ENCODE measurements around the gene CREBBP. TPM values are rescaled to one million over a fixed set of nuclear protein-coding genes. Genes with fewer than 3 reads are reported as not detected.

The CREBBP gene
- total and polyA plus RNA-seq, 10 donors: 5.8 to 153 (median 99.9) TPM

GRCh38 chr16:3792472-3793012, 88.0 kb downstream of the CREBBP start:
- Histone ChIP-seq H3K9me3 (no peaks in the 10 kb centered on the region), H3K27ac (no peak overlapping the region), H3K36me3 (peaks cover 3 to 59% (median 35%) of the 10 kb centered on the region in 6 donors), H3K27me3 (replicated peaks in 1 of 7) (no peaks in the 10 kb centered on the region), H3K4me1 (peaks cover 14 to 97% (median 56%) of the 10 kb centered on the region in 6 donors), H3K4me3 (no peak overlapping the region)
- WGBS, 5 donors: 81 to 91% (median 89%) methylated on average over 12 of the region's 12 CpGs
- intact Hi-C loops (cut with DNase I; ENCODE audit: low total_unique reads): no loop called here
- TF ChIP-seq POLR2A (IDR thresholded peaks at IDR 0.05) (no peak), CTCF (IDR thresholded peaks at IDR 0.05 in 8 of 11, conservative IDR thresholded peaks at IDR 0.05 in 3 of 11) (no peak), POLR2AphosphoS5 (IDR thresholded peaks at IDR 0.05) (peak in 1 of 3 donors; percentile 13)
- DNase-seq: no peak

GRCh38 chr16:3791701-3792100, 88.8 kb downstream of the CREBBP start:
- H3K4me3 ChIP-seq: no peak overlapping the region
- 94 to 98% (median 97%) methylated on average over 8 of the region's 8 CpGs for whole genome bisulfite sequencing, 5 donors
- intact Hi-C loops (cut with DNase I; ENCODE audit: low total_unique reads): no loop called here
- H3K27me3 ChIP-seq (replicated peaks in 1 of 7): no peaks in the 10 kb centered on the region
- peaks cover 3 to 67% (median 35%) of the 10 kb centered on the region in 6 donors for H3K36me3 ChIP-seq
- DNase-seq: no peak
- H3K4me1 ChIP-seq: peaks cover 6 to 93% (median 48%) of the 10 kb centered on the region in 6 donors
- TF ChIP-seq POLR2A (IDR thresholded peaks at IDR 0.05): no peak
- TF ChIP-seq CTCF (IDR thresholded peaks at IDR 0.05 in 8 of 11, conservative IDR thresholded peaks at IDR 0.05 in 3 of 11): no peak
- no peak for TF ChIP-seq POLR2AphosphoS5 (IDR thresholded peaks at IDR 0.05)
- H3K27ac ChIP-seq: no peak overlapping the region
- H3K9me3 ChIP-seq: no peaks in the 10 kb centered on the region

GRCh38 chr16:3789375-3790099, 91.0 kb downstream of the CREBBP start:
- Histone ChIP-seq H3K9me3 (no peaks in the 10 kb centered on the region), H3K36me3 (peaks cover 3 to 89% (median 44%) of the 10 kb centered on the region in 6 donors), H3K27ac (no peak overlapping the region), H3K4me1 (peaks cover 4 to 77% (median 35%) of the 10 kb centered on the region in 6 donors), H3K4me3 (no peak overlapping the region), H3K27me3 (replicated peaks in 1 of 7) (no peaks in the 10 kb centered on the region)
- DNase-seq: no peak
- 59 to 60% (median 59%) methylated on average over 8 of the region's 8 CpGs for WGBS, 5 donors
- intact Hi-C loops (cut with DNase I; ENCODE audit: low total_unique reads): no loop called here
- TF ChIP-seq CTCF (IDR thresholded peaks at IDR 0.05 in 8 of 11, conservative IDR thresholded peaks at IDR 0.05 in 3 of 11) (no peak), POLR2AphosphoS5 (IDR thresholded peaks at IDR 0.05) (no peak), POLR2A (IDR thresholded peaks at IDR 0.05) (no peak)

GRCh38 chr16:3788711-3789374, 91.7 kb downstream of the CREBBP start:
- WGBS, 5 donors: 87 to 93% (median 92%) methylated on average over 9 of the region's 9 CpGs
- TF ChIP-seq POLR2A (IDR thresholded peaks at IDR 0.05): no peak
- TF ChIP-seq CTCF (IDR thresholded peaks at IDR 0.05 in 8 of 11, conservative IDR thresholded peaks at IDR 0.05 in 3 of 11): no peak
- no peak for TF ChIP-seq POLR2AphosphoS5 (IDR thresholded peaks at IDR 0.05)
- no peaks in the 10 kb centered on the region for H3K9me3 ChIP-seq
- H3K36me3 ChIP-seq: peaks cover 3 to 96% (median 46%) of the 10 kb centered on the region in 6 donors
- H3K4me1 ChIP-seq: peaks cover 4 to 73% (median 34%) of the 10 kb centered on the region in 6 donors
- intact Hi-C loops (cut with DNase I; ENCODE audit: low total_unique reads): no loop called here
- no peak overlapping the region for H3K4me3 ChIP-seq
- no peaks in the 10 kb centered on the region for H3K27me3 ChIP-seq (replicated peaks in 1 of 7)
- no peak overlapping the region for H3K27ac ChIP-seq
- no peak for DNase-seq
